Body of pancreas (tissue), 4 donors: ENCODE data around the gene DEK.

Source experiments
- POLR2A ChIP-seq, 3 donors: fragments of 450-650 bp; IDR thresholded peaks; one replicate each; pipeline ENCODE4 v1.6.1; 2016; ENCODE audit warnings: antibody characterized with exemption in 3 of 3, mild to moderate bottlenecking in 2 of 3
- TF ChIP-seq, protein P1 (sequence below), 7 experiments: fragments of 450-650 bp in 4 of 7; fragments of 200-600 bp in 3 of 7; sonication (generic) in 3 of 7; IDR thresholded peaks; one replicate each; pipeline ENCODE4 v1.5.1; 2016 to 2019; ENCODE audit warnings: antibody characterized with exemption in 7 of 7

DNA sequence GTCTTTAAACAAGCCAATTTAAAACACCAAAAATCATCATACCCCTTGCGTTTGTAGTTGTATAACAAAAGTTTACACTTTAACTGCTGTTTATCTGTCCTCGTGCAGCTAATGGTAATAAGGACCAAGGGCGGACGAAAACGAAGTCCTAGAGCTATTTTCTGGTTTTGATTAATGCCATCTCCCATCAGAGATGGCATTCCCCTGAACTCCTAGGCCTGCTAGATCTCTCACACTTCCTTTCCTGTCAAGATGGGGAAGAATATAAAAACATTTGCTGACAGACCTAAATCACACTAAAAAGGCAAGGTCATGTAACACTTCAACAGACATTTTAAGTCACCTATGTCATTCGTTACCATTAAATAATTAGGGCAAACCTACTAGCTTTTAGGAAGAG lies 9.5 kb downstream of the DEK start:
- TF ChIP-seq, protein P1, sequence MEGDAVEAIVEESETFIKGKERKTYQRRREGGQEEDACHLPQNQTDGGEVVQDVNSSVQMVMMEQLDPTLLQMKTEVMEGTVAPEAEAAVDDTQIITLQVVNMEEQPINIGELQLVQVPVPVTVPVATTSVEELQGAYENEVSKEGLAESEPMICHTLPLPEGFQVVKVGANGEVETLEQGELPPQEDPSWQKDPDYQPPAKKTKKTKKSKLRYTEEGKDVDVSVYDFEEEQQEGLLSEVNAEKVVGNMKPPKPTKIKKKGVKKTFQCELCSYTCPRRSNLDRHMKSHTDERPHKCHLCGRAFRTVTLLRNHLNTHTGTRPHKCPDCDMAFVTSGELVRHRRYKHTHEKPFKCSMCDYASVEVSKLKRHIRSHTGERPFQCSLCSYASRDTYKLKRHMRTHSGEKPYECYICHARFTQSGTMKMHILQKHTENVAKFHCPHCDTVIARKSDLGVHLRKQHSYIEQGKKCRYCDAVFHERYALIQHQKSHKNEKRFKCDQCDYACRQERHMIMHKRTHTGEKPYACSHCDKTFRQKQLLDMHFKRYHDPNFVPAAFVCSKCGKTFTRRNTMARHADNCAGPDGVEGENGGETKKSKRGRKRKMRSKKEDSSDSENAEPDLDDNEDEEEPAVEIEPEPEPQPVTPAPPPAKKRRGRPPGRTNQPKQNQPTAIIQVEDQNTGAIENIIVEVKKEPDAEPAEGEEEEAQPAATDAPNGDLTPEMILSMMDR (IDR thresholded peaks at IDR 0.05) = no peak
- no peak for TF ChIP-seq POLR2A (IDR thresholded peaks at IDR 0.05)
